AG20443 (cell line): ENCODE results near the gene SCFD1.
"Not testable (repeated sequence)": the region's sequence is repeated elsewhere in the genome, so short reads cannot be mapped to it uniquely, and the experiment has no call there.

Experiments used
- DNase-seq: peaks from one replicate; pipeline ENCODE4 v3.0.0; 2012; ENCODE audit warnings: low spot score, mixed read lengths

The SCFD1 gene

GRCh38 chr14:30621940-30622830 is at the start of gene SCFD1:
Gene SCFD1 (plus strand): TSS chr14:30622319. CDS start chr14:30622339, 20 bp downstream.
- DNase-seq: peak; percentile 96

- no peak for DNase-seq
Observed at GRCh38 chr14:30572771-30573170, 49.3 kb upstream of the SCFD1 start.

GRCh38 chr14:30573226-30573814 is 48.8 kb upstream of the SCFD1 start:
- no peak for DNase-seq

- DNase-seq: no peak
Observed at GRCh38 chr14:30573966-30574365, 48.2 kb upstream of the SCFD1 start.

- DNase-seq: not testable (repeated sequence)
Observed at GRCh38 chr14:30574777-30575176, 47.3 kb upstream of the SCFD1 start.

GRCh38 chr14:30576333-30576732 is 45.8 kb upstream of the SCFD1 start:
- DNase-seq: not testable (repeated sequence)

GRCh38 chr14:30580616-30581282 is 41.4 kb upstream of the SCFD1 start:
- no peak for DNase-seq

GRCh38 chr14:30581283-30581625 is 40.9 kb upstream of the SCFD1 start:
- DNase-seq: no peak

- no peak for DNase-seq
Observed at GRCh38 chr14:30582376-30582775, 39.7 kb upstream of the SCFD1 start.

- DNase-seq: no peak
Observed at GRCh38 chr14:30584058-30584630, 38.0 kb upstream of the SCFD1 start.

GRCh38 chr14:30585204-30585603 is 36.9 kb upstream of the SCFD1 start:
- DNase-seq: no peak

- no peak for DNase-seq
Observed at GRCh38 chr14:30587141-30587540, 35.0 kb upstream of the SCFD1 start.

GRCh38 chr14:30588873-30589272 is 33.2 kb upstream of the SCFD1 start:
- no peak for DNase-seq

- no peak for DNase-seq
Observed at GRCh38 chr14:30596935-30597334, 25.2 kb upstream of the SCFD1 start.

GRCh38 chr14:30597504-30597903 is 24.6 kb upstream of the SCFD1 start:
- DNase-seq: no peak

GRCh38 chr14:30600922-30601918 is 20.9 kb upstream of the SCFD1 start:
- DNase-seq: no peak

GRCh38 chr14:30603402-30603801 is 18.7 kb upstream of the SCFD1 start:
- no peak for DNase-seq

GRCh38 chr14:30604696-30605095 is 17.4 kb upstream of the SCFD1 start:
- DNase-seq: not testable (repeated sequence)

GRCh38 chr14:30607156-30607780 is 14.9 kb upstream of the SCFD1 start:
- DNase-seq: peak; percentile 8

GRCh38 chr14:30608533-30609006 is 13.5 kb upstream of the SCFD1 start:
- peak; percentile 13 for DNase-seq
